ENCODE results near the gene PGAP1. TPM values are rescaled to one million over a fixed set of nuclear protein-coding genes. Genes with fewer than 3 reads are reported as not detected.

The PGAP1 gene
- total and polyA plus RNA-seq, 2 of the 8 experiments (the other 6 are each of a cell fraction or from before 2014, with no cell fraction given) = 8.3 to 24.1 TPM

DNA sequence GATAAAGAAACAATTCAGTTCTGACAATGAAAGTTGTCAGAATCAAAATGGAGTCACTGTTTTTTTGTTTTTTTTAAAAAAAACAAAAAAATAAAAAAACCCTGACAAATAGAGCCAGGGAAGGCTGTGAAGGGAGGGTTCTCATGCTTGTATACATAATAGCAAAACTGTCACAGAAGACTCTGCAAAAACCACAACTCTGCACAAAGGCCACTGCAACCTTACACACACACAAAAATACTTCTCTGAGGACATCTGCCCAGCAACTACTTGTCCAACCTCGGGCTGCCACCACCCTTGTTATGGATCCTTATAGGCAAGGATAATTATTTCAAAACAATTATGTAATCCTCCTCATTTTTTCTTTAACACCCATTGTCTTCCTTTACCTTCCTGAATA lies 75.4 kb downstream of the PGAP1 start (continued):
- TF ChIP-seq RBBP5 (IDR thresholded peaks at IDR 0.05; ENCODE audit: borderline replicate concordance, low read depth, low read length) = no peak

GRCh38 chr2:196849895-196850294 lies 76.6 kb downstream of the PGAP1 start:
- Histone ChIP-seq H3K23me2 (ENCODE audit: low read depth, low read length) (no peaks in the 10 kb centered on the region; the same call in 1 of the 2 replicates), H3K9me3 (ENCODE audit: insufficient read depth in 2 of 2, low read depth in 1 of 2, low read length in 1 of 2) (no peaks in the 10 kb centered on the region), H2BK120ac (replicated peaks; ENCODE audit: low read depth, low read length) (no peak overlapping the region), H4K20me1 (replicated peaks in 1 of 2; ENCODE audit: control insufficient read depth in 1 of 2, insufficient read depth in 2 of 2, low read length in 2 of 2) (no peaks in the 10 kb centered on the region), H2BK20ac (ENCODE audit: low read length) (no peak overlapping the region), H4K8ac (ENCODE audit: extremely low read depth, insufficient read depth, low read length) (no peak overlapping the region), H4K5ac (ENCODE audit: insufficient read length, low read depth, low read length) (no peak overlapping the region), H3K4me3 (ENCODE audit: extremely low read depth in 1 of 4, insufficient read depth in 2 of 4, low read depth in 3 of 4, low read length in 4 of 4) (no peak overlapping the region), H2BK5ac (ENCODE audit: low read depth, low read length) (no peak overlapping the region), H2AK5ac (ENCODE audit: low read depth, low read length) (no peak overlapping the region), H3K9ac (replicated peaks in 1 of 4; ENCODE audit: extremely low read depth in 1 of 4, low read depth in 3 of 4, low read length in 3 of 4) (no peak overlapping the region), H2BK15ac (ENCODE audit: low read length) (no peak overlapping the region), H3K4me2 (ENCODE audit: insufficient read depth in 1 of 2, low read depth in 2 of 2, low read length in 2 of 2) (no peak overlapping the region), H3K79me2 (ENCODE audit: control insufficient read depth in 1 of 2, insufficient read depth in 2 of 2, low read length in 2 of 2) (no peaks in the 10 kb centered on the region), H2AFZ (ENCODE audit: low read length) (no peak overlapping the region), H3K4ac (replicated peaks; ENCODE audit: insufficient read length, low read depth, low read length) (no peak overlapping the region), H3K79me1 (ENCODE audit: low read depth, low read length) (no peaks in the 10 kb centered on the region), H3K4me1 (replicated peaks in 1 of 4; ENCODE audit: control insufficient read depth in 3 of 4, insufficient read depth in 4 of 4, low read length in 3 of 4) (no peaks in the 10 kb centered on the region), H3K56ac (replicated peaks; ENCODE audit: insufficient read length, low read depth, low read length) (no peak overlapping the region), H4K91ac (replicated peaks; ENCODE audit: insufficient read length, low read length) (no peak overlapping the region), H3K23ac (ENCODE audit: insufficient read length) (no peak overlapping the region), H3K14ac (ENCODE audit: insufficient read length) (no peak overlapping the region), H2BK12ac (ENCODE audit: low read depth, low read length) (no peak overlapping the region), H3K18ac (ENCODE audit: extremely low read depth, low read length) (no peak overlapping the region), H3K27ac (ENCODE audit: low read depth, low read length) (no peak overlapping the region), H3K27me3 (replicated peaks in 1 of 4; ENCODE audit: control insufficient read depth in 3 of 4, extremely low read depth in 1 of 4, insufficient read depth in 3 of 4, low read length in 3 of 4) (no peaks in the 10 kb centered on the region), H3K36me3 (ENCODE audit: control insufficient read depth in 2 of 4, insufficient read depth in 4 of 4, low read length in 3 of 4) (peaks cover 0 to 15% (median 2%) of the 10 kb centered on the region in 4 experiments; a peak in 4 of 8 replicates)
- ChIA-PET POLR2A (ENCODE audit: partially characterized antibody) (interaction anchor here (0.8 kb wide), 1 partner anchor 50 kb away, joined by 5 read pairs; the partner anchor contains the start of gene GTF3C3), CTCF (ENCODE audit: partially characterized antibody) (interaction anchor here (0.8 to 1.2 kb wide), 4 partner anchors 19 to 318 kb away, joined by 3 to 4 read pairs (median 4); no protein-coding TSS in a partner anchor)
- DNase-seq (ENCODE audit: low read depth in 1 of 2, low spot score in 2 of 2) (no peak), FAIRE-seq (no peak)
- TF ChIP-seq EZH2 (IDR thresholded peaks at IDR 0.05; ENCODE audit: low read depth, low read length, severe bottlenecking) (no peak), MAFK (IDR thresholded peaks at IDR 0.05; ENCODE audit: low read depth, low read length) (no peak), RAD21 (IDR thresholded peaks at IDR 0.05 in 1 of 2, conservative IDR thresholded peaks at IDR 0.05 in 1 of 2; ENCODE audit: low read depth in 2 of 2, low read length in 2 of 2) (peak; percentile 31 to 37; a peak in 3 of 4 replicates), USF2 (IDR thresholded peaks at IDR 0.05; ENCODE audit: low read length) (no peak), SP4 (IDR thresholded peaks at IDR 0.05; ENCODE audit: low read length) (no peak), EP300 (IDR thresholded peaks at IDR 0.05; ENCODE audit: borderline replicate concordance in 1 of 2, low read depth in 2 of 2, low read length in 2 of 2) (no peak), SIX5 (IDR thresholded peaks at IDR 0.05; ENCODE audit: low read depth, low read length) (no peak), SRF (IDR thresholded peaks at IDR 0.05; ENCODE audit: low read depth, low read length) (no peak)

All from H1 (cell line).